Activated CD8-positive, alpha-beta memory T cell treated with anti-CD3 and anti-CD28 coated beads, Interleukin-2, amount 10 ng/mL, durations not matched to agents 7 days and 5 days (primary cell): Measurements from ENCODE around the gene TTC39C. TPM values are rescaled to one million over a fixed set of nuclear protein-coding genes. Genes with fewer than 3 reads are reported as not detected.

Source experiments
- ATAC-seq: fragments of 150-1000 bp; cut with Tn5 transposase; one replicate; pipeline ENCODE4 v1.10.0; 2021; ENCODE audit warnings: moderate library complexity
- CTCF ChIA-PET: fragments of 350-600 bp; sonication (Branson Sonifier 250); formaldehyde crosslinking; loops from one replicate; lab custom pipeline; 2021; ENCODE audit warnings: antibody characterized with exemption; lab: Charles Lee
- DNase-seq: peaks from one replicate; pipeline ENCODE4 v3.0.0-alpha.2; 2020
- H3K27ac Mint-ChIP-seq: one replicate; pipeline ENCODE4 v1.8.0; 2021; ENCODE audit warnings: mild to moderate bottlenecking, mixed read lengths
- H3K27me3 Mint-ChIP-seq: one replicate; pipeline ENCODE4 v1.8.0; 2021; ENCODE audit warnings: mixed read lengths
- H3K36me3 Mint-ChIP-seq: one replicate; pipeline ENCODE4 v1.8.0; 2021; ENCODE audit warnings: mild to moderate bottlenecking, mixed read lengths
- H3K4me1 Mint-ChIP-seq: one replicate; pipeline ENCODE4 v1.8.0; 2021; ENCODE audit warnings: mixed read lengths
- H3K4me3 Mint-ChIP-seq: one replicate; pipeline ENCODE4 v1.8.0; 2021; ENCODE audit warnings: mild to moderate bottlenecking, moderate library complexity, mixed read lengths
- H3K9me3 Mint-ChIP-seq: one replicate; pipeline ENCODE4 v1.8.0; 2022; ENCODE audit warnings: low read depth, mixed read lengths
- total RNA-seq, 2 experiments: library from RNA; stranded (reverse); gene quantifications; one replicate each; pipeline ENCODE4 v1.2.3, GENCODE V29; 2021

Gene TTC39C
- total RNA-seq, 2 experiments from 2014 or later, result 59.0 to 69.7 TPM

GRCh38 chr18:24095976-24096375 is 81.4 kb downstream of the TTC39C start:
- peaks cover 7% of the 10 kb centered on the region for H3K9me3 Mint-ChIP-seq
- H3K4me3 Mint-ChIP-seq, result no peak overlapping the region
- peaks cover 16% of the 10 kb centered on the region for H3K4me1 Mint-ChIP-seq
- CTCF ChIA-PET, result interaction anchor here (0.9 to 1.8 kb wide), 3 partner anchors 20 to 580 kb away, joined by 3 to 5 read pairs (median 3); no protein-coding TSS in a partner anchor
- ATAC-seq (no peak), DNase-seq (no peak)
- H3K36me3 Mint-ChIP-seq, result peaks cover 52% of the 10 kb centered on the region
- H3K27me3 Mint-ChIP-seq, result no peaks in the 10 kb centered on the region
- no peak overlapping the region for H3K27ac Mint-ChIP-seq

GRCh38 chr18:24103320-24104021 is 88.9 kb downstream of the TTC39C start:
- no peak overlapping the region for H3K27ac Mint-ChIP-seq
- peaks cover 29% of the 10 kb centered on the region for H3K36me3 Mint-ChIP-seq
- ATAC-seq (no peak), DNase-seq (no peak)
- H3K4me3 Mint-ChIP-seq, result no peak overlapping the region
- H3K4me1 Mint-ChIP-seq, result no peaks in the 10 kb centered on the region
- no peaks in the 10 kb centered on the region for H3K9me3 Mint-ChIP-seq
- no peaks in the 10 kb centered on the region for H3K27me3 Mint-ChIP-seq
- CTCF ChIA-PET, result interaction anchor here (1.4 kb wide), 1 partner anchor 9 kb away, joined by 4 read pairs; no protein-coding TSS in a partner anchor

GRCh38 chr18:24104486-24104885 is 89.9 kb downstream of the TTC39C start:
- H3K27ac Mint-ChIP-seq, result no peak overlapping the region
- peaks cover 29% of the 10 kb centered on the region for H3K36me3 Mint-ChIP-seq
- H3K4me3 Mint-ChIP-seq, result no peak overlapping the region
- ATAC-seq (no peak), DNase-seq (no peak)
- no peaks in the 10 kb centered on the region for H3K27me3 Mint-ChIP-seq
- no peaks in the 10 kb centered on the region for H3K4me1 Mint-ChIP-seq
- CTCF ChIA-PET, result interaction anchor here (0.6 to 1.4 kb wide), 2 partner anchors 8 to 293 kb away, joined by 3 to 4 read pairs; no protein-coding TSS in a partner anchor
- no peaks in the 10 kb centered on the region for H3K9me3 Mint-ChIP-seq

- Mint-ChIP-seq H3K27ac (no peak overlapping the region), H3K4me1 (peaks cover 7% of the 10 kb centered on the region), H3K4me3 (no peak overlapping the region), H3K9me3 (no peaks in the 10 kb centered on the region), H3K36me3 (peaks cover 14% of the 10 kb centered on the region), H3K27me3 (no peaks in the 10 kb centered on the region)
- ATAC-seq (no peak), DNase-seq (no peak)
- CTCF ChIA-PET, result no interaction called here
These were observed 94.1 kb downstream of the TTC39C start for GRCh38 chr18:24108641-24109040.

GRCh38 chr18:24111936-24112335 is 97.4 kb downstream of the TTC39C start:
- H3K4me1 Mint-ChIP-seq, result peaks cover 31% of the 10 kb centered on the region
- CTCF ChIA-PET, result interaction anchor here (1.3 to 1.5 kb wide), 3 partner anchors 8 to 57 kb away, joined by 4 read pairs; no protein-coding TSS in a partner anchor
- H3K27me3 Mint-ChIP-seq, result no peaks in the 10 kb centered on the region
- no peak overlapping the region for H3K27ac Mint-ChIP-seq
- DNase-seq (no peak), ATAC-seq (no peak)
- H3K4me3 Mint-ChIP-seq, result no peak overlapping the region
- no peaks in the 10 kb centered on the region for H3K9me3 Mint-ChIP-seq
- H3K36me3 Mint-ChIP-seq, result peaks cover 21% of the 10 kb centered on the region

GRCh38 chr18:24112464-24112863 is 97.9 kb downstream of the TTC39C start:
- no peak for ATAC-seq
- Mint-ChIP-seq H3K27me3 (no peaks in the 10 kb centered on the region), H3K4me1 (peaks cover 31% of the 10 kb centered on the region), H3K4me3 (no peak overlapping the region), H3K9me3 (no peaks in the 10 kb centered on the region), H3K27ac (no peak overlapping the region), H3K36me3 (peaks cover 19% of the 10 kb centered on the region)
- CTCF ChIA-PET, result interaction anchor here (1.3 to 1.5 kb wide), 3 partner anchors 8 to 57 kb away, joined by 4 read pairs; no protein-coding TSS in a partner anchor
- DNase-seq, result no peak

GRCh38 chr18:24112874-24113615 is 98.5 kb downstream of the TTC39C start:
- H3K36me3 Mint-ChIP-seq, result peaks cover 19% of the 10 kb centered on the region
- H3K4me1 Mint-ChIP-seq, result peaks cover 31% of the 10 kb centered on the region
- no peak for DNase-seq
- no peaks in the 10 kb centered on the region for H3K9me3 Mint-ChIP-seq
- H3K27ac Mint-ChIP-seq, result peak overlapping the region; percentile 34
- no peak overlapping the region for H3K4me3 Mint-ChIP-seq
- no peak for ATAC-seq
- no peaks in the 10 kb centered on the region for H3K27me3 Mint-ChIP-seq
- CTCF ChIA-PET, result interaction anchor here (1.3 to 1.5 kb wide), 2 partner anchors 9 to 58 kb away, joined by 4 read pairs; no protein-coding TSS in a partner anchor

- Mint-ChIP-seq H3K9me3 (no peaks in the 10 kb centered on the region), H3K27me3 (no peaks in the 10 kb centered on the region), H3K4me3 (no peak overlapping the region), H3K27ac (peak overlapping the region; percentile 64), H3K36me3 (peaks cover 22% of the 10 kb centered on the region), H3K4me1 (peaks cover 36% of the 10 kb centered on the region)
- DNase-seq (peak; percentile 63), ATAC-seq (peak; percentile 48)
- CTCF ChIA-PET, result interaction anchor here (1.2 to 1.7 kb wide), 6 partner anchors 34 to 291 kb away, joined by 3 to 7 read pairs (median 4); no protein-coding TSS in a partner anchor
These were observed 100.5 kb downstream of the TTC39C start for GRCh38 chr18:24114924-24115549.

- DNase-seq (no peak), ATAC-seq (no peak)
- H3K36me3 Mint-ChIP-seq, result peaks cover 27% of the 10 kb centered on the region
- CTCF ChIA-PET, result interaction anchor here (1.1 to 1.7 kb wide), 7 partner anchors 19 to 291 kb away, joined by 3 to 7 read pairs (median 4); no protein-coding TSS in a partner anchor
- peak overlapping the region; percentile 64 for H3K27ac Mint-ChIP-seq
- H3K4me3 Mint-ChIP-seq, result no peak overlapping the region
- no peaks in the 10 kb centered on the region for H3K27me3 Mint-ChIP-seq
- peaks cover 36% of the 10 kb centered on the region for H3K4me1 Mint-ChIP-seq
- H3K9me3 Mint-ChIP-seq, result no peaks in the 10 kb centered on the region
These were observed 101.1 kb downstream of the TTC39C start for GRCh38 chr18:24115628-24116027.

- no peak overlapping the region for H3K27ac Mint-ChIP-seq
- H3K4me3 Mint-ChIP-seq, result no peak overlapping the region
- peaks cover 37% of the 10 kb centered on the region for H3K36me3 Mint-ChIP-seq
- DNase-seq (peak; percentile 84), ATAC-seq (peak; percentile 79)
- H3K4me1 Mint-ChIP-seq, result peaks cover 27% of the 10 kb centered on the region
- CTCF ChIA-PET, result interaction anchor here (0.7 to 1.5 kb wide), 7 partner anchors 31 to 307 kb away, joined by 3 to 6 read pairs (median 3); no protein-coding TSS in a partner anchor
- H3K9me3 Mint-ChIP-seq, result no peaks in the 10 kb centered on the region
- no peaks in the 10 kb centered on the region for H3K27me3 Mint-ChIP-seq
These were observed 104.4 kb downstream of the TTC39C start for GRCh38 chr18:24118750-24119577.

GRCh38 chr18:24120676-24121075 is 106.1 kb downstream of the TTC39C start:
- ATAC-seq (no peak), DNase-seq (no peak)
- no peaks in the 10 kb centered on the region for H3K27me3 Mint-ChIP-seq
- H3K27ac Mint-ChIP-seq, result no peak overlapping the region
- no peak overlapping the region for H3K4me3 Mint-ChIP-seq
- CTCF ChIA-PET, result no interaction called here
- H3K4me1 Mint-ChIP-seq, result peaks cover 9% of the 10 kb centered on the region
- H3K36me3 Mint-ChIP-seq, result peaks cover 38% of the 10 kb centered on the region
- H3K9me3 Mint-ChIP-seq, result no peaks in the 10 kb centered on the region

- Mint-ChIP-seq H3K36me3 (peaks cover 32% of the 10 kb centered on the region), H3K4me3 (no peak overlapping the region)
- CTCF ChIA-PET, result interaction anchor here (0.6 to 1.0 kb wide), 2 partner anchors 11 to 76 kb away, joined by 3 read pairs; no protein-coding TSS in a partner anchor
These were observed 107.1 kb downstream of the TTC39C start for GRCh38 chr18:24121625-24122024.

More at GRCh38 chr18:24121625-24122024, 107.1 kb downstream of the TTC39C start:
- ATAC-seq, result no peak
- DNase-seq, result no peak
- H3K4me1 Mint-ChIP-seq, result peaks cover 5% of the 10 kb centered on the region
- H3K9me3 Mint-ChIP-seq, result no peaks in the 10 kb centered on the region
- H3K27ac Mint-ChIP-seq, result no peak overlapping the region
- H3K27me3 Mint-ChIP-seq, result no peaks in the 10 kb centered on the region
